ENCODE measurements around the gene IGFBP4. TPM values are rescaled to one million over a fixed set of nuclear protein-coding genes. Genes with fewer than 3 reads are reported as not detected.

IGFBP4 gene
- total RNA-seq, 1 donor from 2014 or later: 37.4 TPM

DNA sequence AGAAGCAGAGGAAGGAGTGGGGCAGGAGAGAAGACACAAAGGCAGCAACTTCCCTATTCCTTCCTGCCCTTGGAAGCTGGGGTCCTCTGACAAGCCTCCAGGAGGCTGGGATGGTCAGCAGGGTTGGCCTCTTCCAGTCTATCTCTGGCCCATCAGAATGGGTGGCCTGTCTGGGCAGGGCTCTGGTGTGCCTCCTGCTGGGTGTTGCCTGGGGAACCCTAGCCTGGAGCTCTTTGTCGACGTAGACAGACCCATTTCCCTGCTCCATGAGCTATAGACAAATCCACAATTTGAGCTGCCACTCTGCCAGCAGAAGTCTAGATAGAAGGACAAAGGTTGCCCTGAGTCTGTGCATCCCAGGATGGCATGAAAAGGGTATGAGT lies 11.4 kb downstream of the IGFBP4 start:
- DNase-seq (ENCODE audit: low read depth): no peak

DNA sequence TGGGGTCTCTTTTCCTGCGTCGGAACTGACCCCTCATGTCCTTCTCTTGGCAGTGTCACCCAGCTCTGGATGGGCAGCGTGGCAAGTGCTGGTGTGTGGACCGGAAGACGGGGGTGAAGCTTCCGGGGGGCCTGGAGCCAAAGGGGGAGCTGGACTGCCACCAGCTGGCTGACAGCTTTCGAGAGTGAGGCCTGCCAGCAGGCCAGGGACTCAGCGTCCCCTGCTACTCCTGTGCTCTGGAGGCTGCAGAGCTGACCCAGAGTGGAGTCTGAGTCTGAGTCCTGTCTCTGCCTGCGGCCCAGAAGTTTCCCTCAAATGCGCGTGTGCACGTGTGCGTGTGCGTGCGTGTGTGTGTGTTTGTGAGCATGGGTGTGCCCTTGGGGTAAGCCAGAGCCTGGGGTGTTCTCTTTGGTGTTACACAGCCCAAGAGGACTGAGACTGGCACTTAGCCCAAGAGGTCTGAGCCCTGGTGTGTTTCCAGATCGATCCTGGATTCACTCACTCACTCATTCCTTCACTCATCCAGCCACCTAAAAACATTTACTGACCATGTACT lies 13.2 kb downstream of the IGFBP4 start:
- DNase-seq (ENCODE audit: low read depth): no peak

DNA sequence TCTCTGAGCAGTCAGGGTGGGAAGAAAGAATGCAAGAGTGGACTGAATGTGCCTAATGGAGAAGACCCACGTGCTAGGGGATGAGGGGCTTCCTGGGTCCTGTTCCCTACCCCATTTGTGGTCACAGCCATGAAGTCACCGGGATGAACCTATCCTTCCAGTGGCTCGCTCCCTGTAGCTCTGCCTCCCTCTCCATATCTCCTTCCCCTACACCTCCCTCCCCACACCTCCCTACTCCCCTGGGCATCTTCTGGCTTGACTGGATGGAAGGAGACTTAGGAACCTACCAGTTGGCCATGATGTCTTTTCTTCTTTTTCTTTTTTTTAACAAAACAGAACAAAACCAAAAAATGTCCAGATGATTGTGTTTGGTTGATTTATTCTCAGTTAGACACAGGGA lies 14.1 kb downstream of the IGFBP4 start:
- no peak for DNase-seq (ENCODE audit: low read depth)

DNA sequence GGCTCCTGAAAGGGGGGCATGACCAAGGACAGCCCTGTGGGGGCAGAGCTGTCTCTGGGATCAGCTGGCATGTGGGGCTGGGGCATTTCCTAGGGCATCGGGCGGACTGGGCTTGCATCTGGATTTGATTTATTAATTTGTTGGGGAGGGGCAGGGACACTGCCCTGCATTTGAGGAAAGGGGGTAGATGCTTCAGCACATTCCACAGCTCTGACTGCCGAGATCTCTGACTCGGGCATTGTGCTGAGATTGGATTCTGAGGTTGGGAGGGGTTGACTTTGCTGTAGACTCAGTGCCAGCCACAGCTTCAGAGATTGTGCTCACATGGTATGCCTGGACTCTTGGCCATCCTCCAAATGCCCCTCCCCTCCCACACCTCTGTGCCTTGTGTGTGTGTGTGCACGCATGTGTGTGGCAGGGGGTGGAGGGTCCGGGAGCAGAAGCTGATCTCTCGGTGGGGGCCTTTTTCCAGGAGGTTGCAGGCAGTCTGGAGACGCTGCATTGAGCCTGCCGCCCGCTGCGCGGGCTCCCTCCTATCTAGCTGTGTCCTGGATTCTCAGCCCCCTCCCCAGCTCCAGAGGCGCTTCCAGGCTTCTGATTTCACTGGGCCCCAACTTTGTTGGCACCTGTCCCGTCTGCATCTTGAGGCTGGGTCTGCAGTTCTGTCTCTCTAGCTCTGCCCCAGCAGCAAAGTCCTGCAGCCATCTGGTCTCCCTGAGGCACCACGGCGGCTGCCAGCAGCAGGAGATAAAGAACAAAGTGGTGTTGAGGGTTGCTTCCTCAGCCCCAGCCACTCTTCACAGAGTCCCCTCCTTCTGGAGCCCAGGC lies 14.9 kb downstream of the IGFBP4 start:
- DNase-seq (ENCODE audit: low read depth): peak; percentile 47

DNA sequence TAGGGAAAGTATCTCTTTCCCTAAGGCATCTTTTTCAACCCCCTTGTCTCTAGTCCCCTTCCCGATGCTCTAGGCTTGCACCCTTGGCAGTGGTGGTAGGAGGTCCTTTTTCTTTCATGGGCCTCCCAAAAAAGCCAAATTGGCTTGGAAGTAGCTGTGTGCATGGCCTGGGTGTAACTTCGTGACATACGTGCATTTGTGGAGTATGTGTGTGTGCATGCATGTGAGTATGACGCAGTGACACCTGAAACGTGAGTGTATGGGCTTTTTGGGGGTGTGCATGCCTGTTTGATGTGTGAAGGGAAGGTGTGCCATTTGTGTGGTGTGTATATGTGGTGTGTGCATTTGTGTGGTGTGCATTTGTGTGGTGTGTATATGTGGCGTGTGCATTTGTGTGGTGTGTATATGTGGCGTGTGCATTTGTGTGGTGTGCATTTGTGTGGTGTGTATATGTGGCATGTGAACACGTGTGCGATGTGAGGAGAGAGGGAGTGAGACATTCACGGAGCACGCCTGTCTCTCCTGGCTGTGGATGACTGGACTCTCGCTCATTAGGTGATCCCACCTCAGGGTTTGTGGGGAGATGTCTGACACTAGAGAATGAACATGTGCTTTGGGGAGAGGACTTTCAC lies 15.7 kb downstream of the IGFBP4 start:
- no peak for DNase-seq (ENCODE audit: low read depth)

- DNase-seq (ENCODE audit: low read depth): no peak
Measured at GRCh38 chr17:40459636-40460603, 16.7 kb downstream of the IGFBP4 start.

DNA sequence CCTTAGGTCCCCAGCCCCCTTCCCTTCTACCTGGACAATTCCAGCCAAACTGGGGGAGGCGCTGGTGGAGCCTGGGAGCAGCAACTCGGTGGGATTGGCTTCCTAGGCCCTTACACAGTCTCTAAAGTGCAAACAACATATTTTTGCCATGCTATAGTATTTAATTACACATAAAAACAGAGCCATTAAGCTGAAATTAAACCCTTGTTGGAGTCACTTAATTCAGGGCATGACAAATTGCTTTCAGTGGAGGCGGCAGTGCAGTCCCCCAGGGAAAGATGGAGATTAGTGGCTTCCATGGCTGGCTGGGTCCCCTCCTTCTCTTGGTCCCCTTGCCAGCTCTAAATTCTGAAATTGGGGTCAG lies 17.3 kb downstream of the IGFBP4 start:
- DNase-seq (ENCODE audit: low read depth): no peak

DNA sequence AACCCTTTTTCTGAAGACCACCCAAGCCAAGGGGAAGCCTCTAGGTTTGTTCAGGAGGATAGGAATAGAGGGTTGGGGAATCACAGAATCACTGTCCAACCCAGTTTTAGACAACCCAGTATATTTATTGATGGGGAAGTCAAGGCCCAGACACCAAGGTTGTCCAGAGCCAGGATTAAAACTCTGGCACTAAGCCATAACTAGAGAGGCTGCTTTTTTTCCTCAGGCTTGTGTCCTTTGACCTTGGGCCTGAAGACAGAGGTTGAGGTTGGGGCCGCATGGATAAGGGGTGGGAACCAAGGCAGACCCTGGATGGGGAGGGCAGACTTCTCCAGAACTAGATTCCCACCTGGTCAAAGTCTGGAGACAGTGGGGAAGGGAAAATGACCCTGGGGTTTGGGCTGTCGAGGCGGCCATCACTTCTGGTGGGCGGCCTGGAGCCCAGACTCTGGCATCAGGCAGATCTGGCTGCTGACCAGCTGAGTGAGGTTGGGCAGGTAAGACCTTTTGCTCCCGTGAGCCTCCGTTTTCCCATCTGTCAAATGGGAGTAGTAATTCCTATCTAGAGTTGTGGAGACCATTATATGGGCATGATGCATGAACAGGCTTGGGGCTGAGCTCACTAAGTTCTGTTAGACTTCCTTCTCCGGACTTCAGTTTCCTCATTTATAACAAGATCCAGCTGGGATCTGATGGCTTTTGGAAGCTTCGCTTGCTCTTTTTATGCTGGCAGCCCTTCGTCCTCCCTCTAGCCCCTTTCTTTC lies 17.9 kb downstream of the IGFBP4 start:
- no peak for DNase-seq (ENCODE audit: low read depth)

DNA sequence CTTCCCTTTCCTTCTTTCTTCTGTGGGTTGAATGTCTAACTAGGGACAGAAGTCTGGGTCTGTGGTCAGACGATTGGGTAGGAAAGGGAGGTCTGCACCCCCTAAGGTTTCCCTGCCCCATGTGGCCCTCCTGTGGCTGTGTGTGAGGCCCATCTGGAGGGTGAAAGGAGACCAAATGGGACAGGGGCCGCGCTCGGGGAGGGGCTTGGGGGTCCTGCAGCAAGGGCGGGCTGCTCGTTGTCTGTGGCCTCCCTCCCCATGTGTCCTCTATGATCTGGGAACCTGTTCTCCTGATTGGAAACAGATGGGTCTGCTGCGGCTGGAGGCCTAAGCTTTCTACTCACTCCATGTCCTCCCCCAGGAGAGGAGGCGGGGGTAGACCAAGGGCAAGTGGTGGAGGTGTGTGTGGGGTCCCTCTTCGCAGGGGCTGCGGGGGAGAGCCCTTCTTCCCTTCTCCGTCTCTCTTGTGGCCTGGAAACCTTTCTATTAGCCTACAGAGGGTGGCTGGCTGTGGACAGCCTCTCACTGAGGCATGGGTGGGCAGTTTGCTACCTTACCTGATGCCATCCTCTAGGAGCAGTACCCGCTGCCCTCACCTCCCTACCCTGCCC lies 18.6 kb downstream of the IGFBP4 start:
- DNase-seq (ENCODE audit: low read depth): no peak

GRCh38 chr17:40462343-40463121 lies 19.3 kb downstream of the IGFBP4 start:
- DNase-seq (ENCODE audit: low read depth): peak; percentile 65

GRCh38 chr17:40463122-40463550 lies 19.9 kb downstream of the IGFBP4 start:
- DNase-seq (ENCODE audit: low read depth): no peak

- DNase-seq (ENCODE audit: low read depth): no peak
Measured at GRCh38 chr17:40464392-40464855, 21.2 kb downstream of the IGFBP4 start.

- no peak for DNase-seq (ENCODE audit: low read depth)
Measured at GRCh38 chr17:40466298-40466971, 23.2 kb downstream of the IGFBP4 start.

- DNase-seq (ENCODE audit: low read depth): no peak
Measured at GRCh38 chr17:40467281-40467867, 24.1 kb downstream of the IGFBP4 start.

- no peak for DNase-seq (ENCODE audit: low read depth)
Measured at GRCh38 chr17:40468560-40468959, 25.3 kb downstream of the IGFBP4 start.

GRCh38 chr17:40469805-40470675 lies 26.8 kb downstream of the IGFBP4 start:
- no peak for DNase-seq (ENCODE audit: low read depth)
